Measurements from ENCODE around the gene KLHL1. TPM values are rescaled to one million over a fixed set of nuclear protein-coding genes. Genes with fewer than 3 reads are reported as not detected.
"Not testable (repeated sequence)": the region's sequence is repeated elsewhere in the genome, so short reads cannot be mapped to it uniquely, and the experiment has no call there.

Gene KLHL1, protein sequence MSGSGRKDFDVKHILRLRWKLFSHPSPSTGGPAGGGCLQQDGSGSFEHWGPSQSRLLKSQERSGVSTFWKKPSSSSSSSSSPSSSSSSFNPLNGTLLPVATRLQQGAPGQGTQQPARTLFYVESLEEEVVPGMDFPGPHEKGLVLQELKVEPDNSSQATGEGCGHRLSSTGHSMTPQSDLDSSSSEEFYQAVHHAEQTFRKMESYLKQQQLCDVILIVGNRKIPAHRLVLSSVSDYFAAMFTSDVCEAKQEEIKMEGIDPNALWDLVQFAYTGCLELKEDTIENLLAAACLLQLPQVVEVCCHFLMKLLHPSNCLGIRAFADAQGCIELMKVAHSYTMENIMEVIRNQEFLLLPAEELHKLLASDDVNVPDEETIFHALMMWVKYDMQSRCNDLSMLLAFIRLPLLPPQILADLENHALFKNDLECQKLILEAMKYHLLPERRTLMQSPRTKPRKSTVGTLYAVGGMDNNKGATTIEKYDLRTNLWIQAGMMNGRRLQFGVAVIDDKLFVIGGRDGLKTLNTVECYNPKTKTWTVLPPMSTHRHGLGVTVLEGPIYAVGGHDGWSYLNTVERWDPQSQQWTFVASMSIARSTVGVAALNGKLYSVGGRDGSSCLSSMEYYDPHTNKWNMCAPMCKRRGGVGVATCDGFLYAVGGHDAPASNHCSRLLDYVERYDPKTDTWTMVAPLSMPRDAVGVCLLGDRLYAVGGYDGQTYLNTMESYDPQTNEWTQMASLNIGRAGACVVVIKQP
- 0.05 TPM in 1 of 2 replicates, not detected in the other for total RNA-seq (2014; rRNA removed; shearing (Covaris generic))
- polyA plus RNA-seq (2014; cell fraction: nucleus; rRNA removed): not detected in 2 replicates

DNA sequence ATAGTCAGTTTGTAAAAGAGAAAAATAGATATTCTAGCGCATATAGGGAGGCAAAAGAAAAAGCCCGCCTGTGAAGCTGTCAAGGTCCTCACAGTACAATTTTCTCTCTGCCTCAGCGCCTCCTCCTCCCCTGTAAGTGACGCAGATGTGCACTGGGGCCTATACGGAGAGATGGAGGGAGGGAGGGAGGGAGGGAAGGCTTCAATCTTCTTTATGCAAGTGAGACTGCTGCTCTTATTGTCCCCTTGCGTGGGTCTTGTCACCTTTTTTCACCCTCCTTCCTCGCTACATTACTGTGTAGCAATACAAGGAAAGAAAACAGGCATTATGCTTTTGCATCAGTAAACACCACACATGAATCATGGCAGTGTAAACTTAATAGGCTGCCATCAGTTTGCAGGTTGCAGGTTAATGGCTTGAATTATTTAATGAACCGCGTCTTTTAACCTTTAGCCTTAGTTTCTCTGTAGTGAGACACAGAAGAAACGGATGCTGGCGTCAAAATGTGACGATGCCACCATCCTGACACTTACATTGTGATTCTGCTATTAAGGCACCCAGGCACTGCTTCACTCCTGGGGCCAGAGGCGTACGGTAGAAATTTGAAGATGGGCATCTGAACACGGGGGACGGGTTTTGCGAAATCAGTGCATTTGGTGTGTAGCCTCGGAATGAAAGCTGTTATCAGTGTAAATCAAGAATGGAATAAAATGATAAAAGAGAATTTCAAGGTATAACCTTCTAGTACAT, at the start of gene KLHL1:
Gene KLHL1, minus strand, starts transcription at position 97 of the 750 bp plus-strand sequence. CDS start 753 bp downstream, outside the sequence.
- DNase-seq (ENCODE audit: extremely low read depth, low read depth): no peak

DNA sequence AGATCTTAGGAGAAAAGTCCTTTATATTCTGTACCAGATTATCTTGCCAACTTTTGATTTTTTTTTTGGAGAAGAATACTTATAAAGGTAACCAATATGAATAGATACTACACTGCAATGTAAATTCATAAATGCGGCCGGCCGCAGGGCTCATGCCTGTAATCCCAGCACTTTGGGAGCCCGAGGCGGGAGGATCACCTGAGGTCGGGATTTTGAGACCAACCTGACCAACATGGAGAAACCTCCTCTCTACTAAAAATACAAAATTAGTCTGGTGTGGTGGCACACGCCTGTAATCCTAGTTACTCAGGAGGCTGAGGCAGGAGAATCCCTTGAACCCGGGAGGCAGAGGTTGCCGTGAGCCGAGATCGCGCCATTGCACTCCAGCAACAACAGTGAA, 34.4 kb upstream of the KLHL1 start:
- not testable (repeated sequence) for DNase-seq (ENCODE audit: extremely low read depth, low read depth)

DNA sequence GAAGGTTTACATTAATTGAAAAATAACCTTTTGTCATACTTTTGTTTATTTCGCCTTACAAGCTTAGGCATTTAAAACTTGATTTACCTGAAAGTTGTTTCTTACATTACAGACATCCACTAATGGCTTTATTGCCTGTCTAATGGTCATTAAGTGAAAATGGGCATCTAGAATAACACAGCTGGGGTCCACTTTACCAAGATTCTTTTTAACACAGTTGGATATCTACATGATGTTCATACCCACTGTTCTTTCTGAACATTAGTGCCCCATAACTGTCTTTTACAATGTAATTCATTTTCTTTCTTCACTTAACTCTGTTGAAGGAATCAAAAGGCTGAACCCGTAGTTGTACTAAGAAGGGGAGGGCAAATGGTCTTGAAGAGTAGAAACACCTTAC, 19.8 kb upstream of the KLHL1 start:
- no peak for DNase-seq (ENCODE audit: extremely low read depth, low read depth)

DNA sequence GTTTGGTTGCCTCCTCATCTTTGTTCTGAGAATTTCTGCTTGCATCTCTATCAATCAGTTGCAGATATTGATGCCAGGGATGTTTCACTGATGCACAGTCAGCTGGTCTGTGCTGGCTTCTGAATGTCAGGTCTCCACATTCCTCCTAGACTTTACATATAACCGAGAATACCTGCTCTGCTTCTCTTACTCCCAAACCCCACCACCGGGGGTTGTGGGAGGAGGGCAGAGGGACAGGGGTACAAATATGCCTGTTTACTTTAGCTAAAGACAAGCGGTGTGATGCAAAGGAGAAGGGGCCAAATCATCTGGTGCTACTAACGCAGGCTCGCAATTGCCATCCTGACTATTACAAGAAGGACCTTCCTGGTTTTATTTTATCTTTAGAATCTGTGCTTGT, 17.4 kb upstream of the KLHL1 start:
- DNase-seq (ENCODE audit: extremely low read depth, low read depth): no peak

DNA sequence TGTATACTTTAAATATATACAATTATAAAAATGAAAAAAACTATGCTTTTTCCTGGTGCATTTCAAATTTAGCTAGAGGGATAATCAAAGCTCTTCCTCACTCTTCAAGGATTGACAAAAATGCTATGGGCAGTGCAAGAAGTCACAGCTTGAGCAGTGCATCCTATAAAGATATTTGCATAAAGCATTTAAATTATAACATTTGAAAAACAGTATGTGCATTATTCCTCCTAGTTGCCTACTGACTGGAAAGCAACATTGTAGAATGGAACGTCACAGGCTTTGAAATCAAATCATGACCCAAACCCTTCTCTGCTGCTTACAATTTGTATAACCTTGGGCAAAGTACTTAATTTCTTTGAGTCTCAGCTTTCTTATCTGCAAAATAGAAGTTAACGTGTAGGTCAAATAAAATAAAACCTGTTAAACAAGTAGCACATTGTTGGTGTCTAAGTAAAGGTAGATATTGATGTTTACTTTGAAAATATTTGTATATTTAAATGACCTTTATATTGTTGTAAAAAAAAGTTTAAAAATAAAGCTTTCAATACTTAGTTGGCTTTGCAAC, 9.2 kb upstream of the KLHL1 start:
- DNase-seq (ENCODE audit: extremely low read depth, low read depth): no peak

DNA sequence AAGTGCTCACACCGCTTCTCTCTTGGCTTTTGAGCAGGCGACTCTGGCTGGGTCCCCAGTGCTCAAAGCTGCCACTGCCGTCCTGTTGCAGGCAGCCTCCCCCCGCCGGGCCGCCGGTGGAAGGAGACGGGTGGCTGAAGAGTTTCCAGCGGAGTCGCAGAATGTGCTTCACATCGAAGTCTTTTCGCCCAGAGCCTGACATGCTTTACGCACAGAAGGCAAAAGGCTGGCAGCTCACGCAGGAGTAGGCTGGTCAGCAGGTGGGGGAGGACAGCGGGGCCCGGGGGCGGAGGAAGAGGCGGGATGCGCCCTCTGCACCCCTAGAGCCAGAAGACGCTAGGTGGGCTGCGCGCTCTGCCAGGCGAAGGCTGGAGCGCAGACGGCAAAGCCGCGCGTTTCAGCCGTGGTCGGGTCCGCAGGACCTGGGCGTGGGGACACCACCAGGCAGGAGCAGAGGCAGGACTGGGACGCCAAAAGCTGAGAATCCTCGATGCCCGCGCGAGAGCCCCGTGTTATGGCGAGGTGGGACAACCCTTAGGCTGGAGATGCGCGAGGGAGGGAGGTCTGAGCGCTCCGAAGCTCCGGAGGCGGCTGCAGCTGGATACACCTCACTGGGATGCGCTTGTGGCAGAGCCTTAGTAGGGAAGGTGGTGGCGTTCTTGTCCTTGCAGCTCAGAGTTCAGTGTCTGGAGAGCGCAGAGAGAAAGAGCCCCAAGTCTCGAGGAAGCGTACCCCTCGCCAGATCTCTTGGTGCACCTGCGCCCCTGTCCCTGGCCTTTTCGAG, 562 bp downstream of the KLHL1 start, which contains the start of gene ATXN8OS:
Gene ATXN8OS, plus strand, starts transcription at position 329 of the 784 bp plus-strand sequence.
- no peak for DNase-seq (ENCODE audit: extremely low read depth, low read depth)

DNA sequence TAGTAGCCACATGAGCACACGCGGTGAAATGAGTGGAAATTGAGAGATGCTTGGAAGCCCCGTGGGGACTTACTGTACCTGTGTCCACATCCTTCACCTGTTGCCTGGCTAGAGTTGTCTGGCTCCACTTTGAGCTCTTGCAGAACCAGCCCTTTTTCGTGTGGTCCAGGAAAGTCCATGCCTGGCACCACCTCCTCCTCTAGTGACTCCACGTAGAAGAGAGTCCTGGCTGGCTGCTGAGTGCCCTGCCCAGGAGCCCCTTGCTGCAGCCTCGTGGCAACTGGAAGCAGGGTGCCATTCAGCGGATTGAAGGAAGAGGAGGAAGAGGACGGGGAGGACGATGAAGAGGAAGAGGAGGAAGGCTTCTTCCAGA, 1.1 kb downstream of the KLHL1 start:
- no peak for DNase-seq (ENCODE audit: extremely low read depth, low read depth)

DNA sequence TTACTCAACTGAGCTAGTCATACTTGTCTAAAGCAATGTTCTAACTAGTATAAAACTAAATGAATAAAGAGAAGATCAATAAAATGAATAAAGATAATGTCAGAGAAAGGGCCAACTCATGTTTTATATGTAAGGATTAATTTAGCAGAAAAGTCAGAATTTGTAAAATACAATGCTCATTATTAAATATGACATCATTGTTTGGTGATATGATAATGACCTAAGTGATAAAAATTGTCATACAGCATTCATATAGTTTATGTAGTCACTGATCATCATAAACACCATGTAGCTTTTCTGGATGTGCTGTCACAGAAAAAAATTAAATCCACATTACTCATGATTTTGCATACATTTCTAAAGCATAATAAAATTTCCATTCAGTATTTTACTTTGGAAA, 3.8 kb downstream of the KLHL1 start:
- DNase-seq (ENCODE audit: extremely low read depth, low read depth): no peak

DNA sequence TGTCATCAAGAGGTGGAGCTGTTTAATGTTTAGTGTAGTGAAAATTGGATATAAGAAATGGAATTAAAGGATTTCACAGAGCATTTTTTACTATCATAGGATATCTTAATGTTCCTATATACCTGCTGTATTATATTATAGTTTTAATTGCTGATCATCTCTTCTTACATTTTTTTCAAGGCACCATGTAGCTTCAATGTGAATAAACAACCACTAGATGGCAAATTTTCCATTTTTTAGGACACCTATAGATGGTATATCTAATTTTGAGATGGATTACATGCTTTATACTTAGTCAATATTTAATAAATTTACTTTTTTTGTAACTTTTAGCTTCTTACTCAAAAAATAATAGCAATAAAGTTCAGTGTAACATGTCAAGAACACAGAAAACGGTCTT, 9.6 kb downstream of the KLHL1 start:
- DNase-seq (ENCODE audit: extremely low read depth, low read depth): peak; percentile 12

DNA sequence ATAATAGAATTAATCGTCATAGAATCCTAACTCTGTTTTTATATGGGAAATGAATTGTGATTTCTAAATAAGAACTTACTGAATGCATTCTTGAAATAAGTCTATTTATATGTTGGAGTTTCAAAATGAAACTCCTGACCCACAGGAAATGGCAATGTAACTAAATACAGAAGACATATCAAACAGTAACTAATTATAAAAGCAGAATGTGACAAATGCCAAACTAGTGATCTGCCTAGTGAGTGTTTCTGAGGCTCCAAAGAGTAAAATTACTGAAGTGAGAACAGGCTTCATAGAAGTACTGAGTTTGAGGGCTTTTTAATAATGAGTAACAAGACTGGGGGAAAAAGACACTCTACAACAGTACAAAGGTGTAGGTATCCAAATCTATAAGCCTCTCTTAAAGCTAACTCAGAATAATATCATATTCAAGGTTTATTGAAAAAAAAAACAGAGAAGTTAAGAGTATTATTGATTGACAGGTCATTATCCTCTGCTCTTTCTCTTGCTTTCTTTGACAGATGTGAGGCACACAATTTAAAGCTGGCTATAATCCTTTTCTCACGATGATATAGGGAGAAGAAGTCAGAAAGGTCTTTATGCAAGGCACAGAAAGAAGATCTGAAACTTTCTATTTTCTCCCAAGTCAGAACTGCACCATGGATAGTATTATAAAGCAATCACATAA, 18.1 kb downstream of the KLHL1 start:
- DNase-seq (ENCODE audit: extremely low read depth, low read depth): no peak

DNA sequence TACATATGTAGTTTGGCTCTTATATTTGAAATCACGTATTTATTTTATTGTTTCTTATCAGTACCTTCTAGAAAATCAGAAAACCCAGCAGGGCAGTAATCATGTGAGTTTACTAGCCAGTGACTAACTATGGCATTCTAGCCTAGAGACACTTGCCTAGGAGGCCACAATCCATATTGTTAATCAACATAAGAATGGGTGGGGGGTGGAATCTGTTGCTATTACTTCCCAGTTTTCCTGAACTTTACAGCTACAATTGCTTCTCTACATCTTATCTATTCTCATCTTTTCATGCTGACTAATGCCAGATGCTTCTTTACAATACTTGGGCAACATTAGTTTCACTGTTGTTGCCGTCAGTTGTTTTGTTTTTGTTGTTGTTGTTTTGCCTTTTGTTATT, 19.3 kb downstream of the KLHL1 start:
- no peak for DNase-seq (ENCODE audit: extremely low read depth, low read depth)

DNA sequence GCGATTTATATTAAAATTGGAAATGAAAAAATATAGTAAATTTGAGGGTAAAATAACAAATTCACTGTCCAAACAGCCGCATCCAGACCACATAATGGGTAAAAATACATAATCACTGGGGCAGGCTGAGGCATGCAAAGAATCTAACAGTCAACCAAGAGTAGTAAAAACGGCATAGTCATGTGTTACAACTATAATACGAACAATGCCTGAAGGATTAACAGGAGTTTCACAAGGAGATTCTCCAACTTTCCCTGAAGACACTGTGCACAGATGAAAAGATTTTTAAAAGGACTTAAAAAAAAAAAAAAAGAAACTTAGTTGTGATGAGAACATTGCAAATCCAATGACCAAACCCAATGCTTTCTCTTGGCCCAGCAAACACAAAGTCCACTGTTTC, 21.0 kb downstream of the KLHL1 start:
- no peak for DNase-seq (ENCODE audit: extremely low read depth, low read depth)

DNA sequence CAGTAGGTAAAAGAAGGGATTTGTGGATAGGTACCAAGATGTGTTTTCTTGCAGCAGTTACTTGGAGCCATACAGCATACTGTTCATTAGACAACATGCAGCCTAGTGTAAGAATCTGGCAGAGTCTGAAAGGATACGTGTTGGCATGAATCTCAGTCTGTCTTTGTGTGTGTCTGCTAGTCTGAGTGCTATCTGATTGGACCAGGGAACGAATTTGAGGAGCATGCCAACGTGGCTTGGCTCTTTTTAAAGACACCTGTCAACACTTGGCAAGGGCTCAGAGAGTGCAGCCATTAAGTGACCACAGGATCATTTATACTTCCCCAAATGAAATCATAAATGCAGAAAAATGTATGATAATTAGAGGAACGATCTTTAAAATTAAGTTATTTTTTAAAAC, 28.2 kb downstream of the KLHL1 start:
- no peak for DNase-seq (ENCODE audit: extremely low read depth, low read depth)

DNA sequence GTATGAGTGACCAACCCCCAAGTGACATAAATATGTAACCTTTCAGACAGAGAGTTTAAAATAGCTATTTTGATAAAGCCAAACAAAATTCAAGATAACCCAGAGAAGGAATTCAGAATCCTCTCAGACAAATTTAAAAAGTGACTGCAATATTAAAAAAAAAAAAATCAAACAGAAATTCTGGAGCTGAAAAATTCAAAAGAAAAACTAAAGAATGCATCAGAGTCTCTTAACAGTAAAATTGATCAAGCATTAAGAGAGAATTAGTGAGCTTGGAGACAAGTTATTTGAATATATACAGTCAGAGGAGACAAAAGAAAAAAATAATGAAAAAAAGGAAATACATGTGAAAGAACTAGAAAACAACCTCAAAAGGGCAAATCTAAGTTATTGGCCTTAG, 53.7 kb downstream of the KLHL1 start:
- DNase-seq (ENCODE audit: extremely low read depth, low read depth): no peak

DNA sequence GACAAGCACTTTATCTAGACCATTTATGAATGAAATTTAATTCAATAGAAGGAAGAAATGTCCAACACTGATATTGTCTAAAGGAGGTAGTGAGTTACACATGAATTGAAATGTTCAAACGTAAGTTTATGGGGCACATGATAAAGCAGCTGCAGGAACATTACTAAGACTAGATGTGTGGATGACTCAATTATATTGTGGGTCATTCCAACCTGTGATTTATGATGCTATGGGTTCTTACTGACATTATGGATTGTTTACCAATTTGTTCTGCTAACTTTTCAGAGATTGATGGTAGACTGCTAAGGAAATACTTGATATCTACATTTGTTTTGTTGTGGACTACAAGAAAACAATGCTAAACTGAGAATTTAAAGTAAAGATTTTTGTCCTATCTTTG, 56.7 kb downstream of the KLHL1 start:
- DNase-seq (ENCODE audit: extremely low read depth, low read depth): no peak

DNA sequence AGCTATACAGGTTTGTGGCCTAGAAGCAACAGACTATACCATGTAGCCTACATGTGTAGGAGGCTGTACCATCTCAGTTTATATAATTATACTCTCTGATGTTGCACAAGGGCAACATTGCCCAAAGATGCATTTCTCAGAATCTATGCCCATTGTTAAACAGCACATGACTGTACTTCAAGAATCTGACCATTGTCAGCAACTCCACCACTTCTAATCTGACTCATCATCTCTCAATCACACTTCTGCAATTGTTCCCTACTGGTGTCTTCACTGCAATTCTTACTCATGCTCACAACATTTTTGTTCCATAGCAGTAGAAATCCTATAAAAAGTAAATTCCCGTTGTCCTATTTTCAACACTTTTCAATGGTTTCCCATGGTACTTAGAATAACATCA, 64.6 kb downstream of the KLHL1 start:
- DNase-seq (ENCODE audit: extremely low read depth, low read depth): no peak

DNA sequence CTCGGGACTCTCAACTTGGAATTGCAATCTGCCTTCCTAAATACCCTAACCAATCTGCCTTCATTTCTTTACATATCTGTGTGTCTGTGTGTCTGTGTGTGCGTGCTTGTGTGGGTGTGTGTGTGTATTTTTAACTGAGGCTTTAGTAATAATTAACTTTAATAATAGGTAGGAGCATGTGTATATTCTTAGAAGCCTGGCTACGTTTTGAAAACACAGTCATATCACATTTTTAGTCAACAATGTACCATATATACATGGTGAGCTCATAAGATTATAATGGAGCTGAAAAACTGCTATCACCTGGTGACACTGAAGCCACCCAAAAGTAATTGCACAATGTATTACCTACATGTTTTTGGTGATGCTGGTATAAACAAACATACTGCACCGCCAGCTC, 66.1 kb downstream of the KLHL1 start:
- DNase-seq (ENCODE audit: extremely low read depth, low read depth): no peak

DNA sequence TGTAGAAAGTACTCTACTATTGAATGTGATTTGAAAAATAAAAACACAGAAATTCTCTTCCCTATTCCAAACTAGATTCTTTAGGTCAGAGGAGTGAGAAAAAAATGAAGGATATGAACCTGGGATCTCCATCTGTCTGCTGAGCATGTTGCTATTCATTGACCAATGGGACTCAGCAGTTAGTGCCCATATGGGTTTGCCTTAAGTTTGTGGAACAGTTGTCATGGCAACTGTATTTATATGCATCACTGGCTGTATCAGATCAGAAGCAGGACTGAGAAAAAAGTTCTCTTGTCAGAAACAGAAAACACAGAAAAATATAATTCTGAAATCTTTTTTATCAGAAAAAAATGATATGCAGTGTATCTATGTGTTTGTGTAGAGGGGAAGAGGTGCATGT, 74.0 kb downstream of the KLHL1 start:
- DNase-seq (ENCODE audit: extremely low read depth, low read depth): no peak

DNA sequence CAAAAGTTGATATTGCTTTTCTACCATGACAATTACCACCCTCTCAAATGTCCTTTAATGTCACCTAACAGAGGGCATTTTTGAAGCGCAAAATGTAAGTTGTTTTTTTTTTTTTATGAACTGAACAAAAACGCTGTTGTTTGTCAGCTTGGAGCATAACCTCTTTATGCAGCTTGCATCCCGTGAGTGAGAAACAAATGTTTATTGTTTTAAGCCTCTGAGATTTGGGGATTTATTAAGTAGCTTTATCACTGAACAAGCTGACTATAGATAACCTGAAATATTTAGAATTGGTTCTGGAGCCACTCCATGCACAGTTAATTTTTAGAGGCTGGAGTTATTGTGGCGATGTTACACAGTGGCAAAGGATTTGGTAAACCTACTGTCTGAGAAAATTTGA, 80.7 kb downstream of the KLHL1 start:
- no peak for DNase-seq (ENCODE audit: extremely low read depth, low read depth)

DNA sequence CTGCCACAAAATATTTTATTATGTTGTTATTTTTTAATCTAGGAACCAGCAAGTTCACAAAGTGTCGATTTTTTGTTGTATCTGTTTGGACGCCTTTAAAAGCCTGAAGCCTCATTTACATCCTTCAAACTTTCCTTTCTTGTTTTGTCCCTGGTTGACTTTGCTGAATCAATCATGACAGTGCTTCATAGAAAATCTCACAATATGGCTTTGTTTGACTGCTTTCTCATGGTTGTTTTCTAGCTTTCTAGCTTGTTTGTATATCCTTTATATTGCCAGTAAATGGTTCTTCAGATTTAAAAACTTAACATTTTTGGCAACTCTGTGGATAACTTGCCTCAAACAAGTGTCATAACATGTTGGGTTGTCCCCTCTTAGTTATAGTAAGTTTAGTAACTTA, 84.7 kb downstream of the KLHL1 start:
- no peak for DNase-seq (ENCODE audit: extremely low read depth, low read depth)

Data from NCI-H460 (cell line).